HAP-1 (cell line): ENCODE data around the gene AP4B1.

Experiments used
- DNase-seq, 2 experiments: peaks; one replicate each; pipeline ENCODE4 v3.0.0-alpha.2; 2016 to 2020; ENCODE audit warnings: low spot score in 2 of 2
- H3K27me3 ChIP-seq: fragments of 250-450 bp; sonication (Bioruptor Pico); 2 replicates; pipeline ENCODE4 v1.5.1; 2020; ENCODE audit warnings: low read depth, mild to moderate bottlenecking, moderate library complexity
- H3K36me3 ChIP-seq: fragments of 250-450 bp; sonication (Bioruptor Pico); replicated peaks from 2 replicates; pipeline ENCODE4 v1.5.1; 2020; ENCODE audit warnings: mild to moderate bottlenecking
- H3K4me1 ChIP-seq: fragments of 250-450 bp; sonication (Bioruptor Pico); 2 replicates; pipeline ENCODE4 v1.5.1; 2020; ENCODE audit warnings: mild to moderate bottlenecking
- H3K4me3 ChIP-seq: fragments of 250-450 bp; sonication (Bioruptor Pico); 2 replicates; pipeline ENCODE4 v1.5.1; 2020; ENCODE audit warnings: mild to moderate bottlenecking, moderate library complexity
- H3K9me3 ChIP-seq: fragments of 250-450 bp; sonication (Bioruptor Pico); 2 replicates; pipeline ENCODE4 v1.5.1; 2020; ENCODE audit warnings: mild to moderate bottlenecking, moderate library complexity
- in situ Hi-C: fragments of 300-500 bp; cut with MboI; formaldehyde crosslinking; loops from 3 replicates; pipeline ENCODE4 v1.14.3; 2020; ENCODE audit warnings: low sequenced_read_pairs, inconsistent platforms, mixed read lengths

The AP4B1 gene

GRCh38 chr1:113898241-113898814 lies 6.3 kb downstream of the AP4B1 start:
- in situ Hi-C loops: no loop called here
- DNase-seq: no peak
- no peaks in the 10 kb centered on the region for H3K27me3 ChIP-seq
- peaks cover 2% of the 10 kb centered on the region for H3K4me1 ChIP-seq
- peaks cover 42% of the 10 kb centered on the region for H3K36me3 ChIP-seq
- no peaks in the 10 kb centered on the region for H3K9me3 ChIP-seq
- no peak overlapping the region for H3K4me3 ChIP-seq

DNA sequence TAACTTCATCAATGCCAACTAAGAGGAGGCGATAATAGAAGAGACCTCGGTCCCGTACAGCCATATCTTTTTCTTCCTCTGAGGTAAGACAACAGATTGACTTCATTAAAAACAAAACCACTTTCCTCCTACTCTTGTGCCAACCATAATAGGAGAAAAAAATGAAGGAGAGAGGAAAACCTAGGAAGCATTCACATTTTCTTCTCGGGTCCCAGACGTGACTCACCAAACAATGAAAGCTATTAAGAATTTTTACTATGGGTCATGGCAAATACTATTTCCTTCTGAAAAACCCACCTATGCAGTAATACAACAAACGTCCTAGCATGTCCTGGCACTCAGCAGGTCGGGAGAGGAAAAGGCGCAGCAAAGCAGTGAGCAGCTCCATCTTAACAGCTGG lies 8.6 kb downstream of the AP4B1 start:
- peaks cover 40% of the 10 kb centered on the region for H3K36me3 ChIP-seq
- in situ Hi-C loops: no loop called here
- no peaks in the 10 kb centered on the region for H3K4me1 ChIP-seq
- H3K4me3 ChIP-seq: no peak overlapping the region
- no peaks in the 10 kb centered on the region for H3K9me3 ChIP-seq
- no peaks in the 10 kb centered on the region for H3K27me3 ChIP-seq
- no peak for DNase-seq

GRCh38 chr1:113895098-113895497 lies 9.5 kb downstream of the AP4B1 start:
- Histone ChIP-seq H3K4me1 (no peaks in the 10 kb centered on the region), H3K9me3 (no peaks in the 10 kb centered on the region), H3K36me3 (peaks cover 35% of the 10 kb centered on the region), H3K4me3 (no peak overlapping the region), H3K27me3 (no peaks in the 10 kb centered on the region)
- in situ Hi-C loops: no loop called here
- DNase-seq: no peak

- in situ Hi-C loops: no loop called here
- no peaks in the 10 kb centered on the region for H3K27me3 ChIP-seq
- peaks cover 30% of the 10 kb centered on the region for H3K36me3 ChIP-seq
- no peak overlapping the region for H3K4me3 ChIP-seq
- H3K4me1 ChIP-seq: no peaks in the 10 kb centered on the region
- H3K9me3 ChIP-seq: no peaks in the 10 kb centered on the region
- DNase-seq: no peak
Measured at GRCh38 chr1:113893267-113893666, 11.3 kb downstream of the AP4B1 start.

- no peaks in the 10 kb centered on the region for H3K9me3 ChIP-seq
- no peak overlapping the region for H3K4me3 ChIP-seq
- H3K36me3 ChIP-seq: peaks cover 21% of the 10 kb centered on the region
- in situ Hi-C loops: no loop called here
- no peak for DNase-seq
- no peaks in the 10 kb centered on the region for H3K27me3 ChIP-seq
- no peaks in the 10 kb centered on the region for H3K4me1 ChIP-seq
Measured at GRCh38 chr1:113891631-113892220, 12.9 kb downstream of the AP4B1 start.

- Histone ChIP-seq H3K4me1 (no peaks in the 10 kb centered on the region), H3K9me3 (no peaks in the 10 kb centered on the region), H3K36me3 (peaks cover 13% of the 10 kb centered on the region), H3K4me3 (no peak overlapping the region), H3K27me3 (no peaks in the 10 kb centered on the region)
- in situ Hi-C loops: no loop called here
- no peak for DNase-seq
Measured at GRCh38 chr1:113890816-113891215, 13.8 kb downstream of the AP4B1 start.

- in situ Hi-C loops: no loop called here
- Histone ChIP-seq H3K27me3 (no peaks in the 10 kb centered on the region), H3K36me3 (no peaks in the 10 kb centered on the region), H3K4me3 (no peak within 1 kb of the TSS), H3K9me3 (no peaks in the 10 kb centered on the region), H3K4me1 (no peaks in the 10 kb centered on the region)
- DNase-seq: no peak
Measured at GRCh38 chr1:113887402-113888175, 17.0 kb downstream of the AP4B1 start, which contains the start of gene BCL2L15. Gene BCL2L15, minus strand, starts transcription at chr1:113887581. Its CDS starts 206 bp downstream, at chr1:113887375.

DNA sequence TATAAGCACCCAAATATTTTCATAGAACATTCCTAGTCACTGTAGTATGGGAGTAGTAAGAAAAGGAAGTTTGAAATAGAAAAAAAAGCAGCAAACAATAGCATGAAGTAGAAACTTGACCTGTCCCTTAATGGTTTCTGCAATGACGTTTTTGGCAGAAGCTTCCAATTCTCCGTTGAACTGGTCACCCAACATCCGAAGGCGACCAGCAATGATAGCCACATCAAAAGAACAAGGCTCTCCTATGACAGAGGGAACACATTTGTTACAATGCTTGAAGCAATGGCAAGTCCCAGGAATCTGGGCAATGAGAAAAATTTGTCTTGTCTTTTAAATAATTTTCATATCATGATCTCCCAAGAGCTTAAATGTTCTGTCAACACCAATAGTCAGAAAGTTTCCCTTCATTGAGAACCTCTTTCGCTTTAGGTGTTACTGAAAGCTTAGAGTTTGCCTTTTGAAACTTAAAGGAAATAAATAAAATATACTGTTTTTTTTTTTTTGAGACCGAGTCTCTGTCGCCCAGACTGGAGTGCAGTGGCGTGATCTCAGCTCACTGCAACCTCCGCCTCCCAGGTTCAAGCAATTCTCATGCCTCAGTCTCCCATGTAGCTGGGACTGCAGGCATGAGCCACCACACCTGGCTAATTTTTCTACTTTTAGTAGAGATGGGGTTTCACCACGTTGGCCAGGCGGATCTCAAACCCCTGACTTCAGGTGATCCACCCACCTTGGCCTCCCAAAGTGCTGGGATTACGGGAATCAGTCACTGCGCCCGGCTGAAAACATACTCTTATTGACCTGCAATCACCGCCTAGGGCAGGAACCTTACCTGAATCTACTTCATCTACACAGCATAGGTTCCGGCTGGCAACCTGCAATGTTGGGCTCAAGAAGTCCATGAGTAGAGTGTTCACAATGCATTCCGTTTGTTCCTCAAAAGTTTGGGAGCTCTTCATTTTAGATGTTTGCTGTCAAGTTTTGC lies 17.9 kb downstream of the AP4B1 start:
- no peaks in the 10 kb centered on the region for H3K27me3 ChIP-seq
- H3K9me3 ChIP-seq: no peaks in the 10 kb centered on the region
- no peak overlapping the region for H3K4me3 ChIP-seq
- H3K4me1 ChIP-seq: no peaks in the 10 kb centered on the region
- DNase-seq: no peak
- in situ Hi-C loops: no loop called here
- H3K36me3 ChIP-seq: no peaks in the 10 kb centered on the region

GRCh38 chr1:113881661-113882060 lies 22.9 kb downstream of the AP4B1 start:
- H3K27me3 ChIP-seq: no peaks in the 10 kb centered on the region
- H3K36me3 ChIP-seq: no peaks in the 10 kb centered on the region
- DNase-seq: no peak
- in situ Hi-C loops: no loop called here
- no peak overlapping the region for H3K4me3 ChIP-seq
- H3K4me1 ChIP-seq: no peaks in the 10 kb centered on the region
- H3K9me3 ChIP-seq: no peaks in the 10 kb centered on the region

DNA sequence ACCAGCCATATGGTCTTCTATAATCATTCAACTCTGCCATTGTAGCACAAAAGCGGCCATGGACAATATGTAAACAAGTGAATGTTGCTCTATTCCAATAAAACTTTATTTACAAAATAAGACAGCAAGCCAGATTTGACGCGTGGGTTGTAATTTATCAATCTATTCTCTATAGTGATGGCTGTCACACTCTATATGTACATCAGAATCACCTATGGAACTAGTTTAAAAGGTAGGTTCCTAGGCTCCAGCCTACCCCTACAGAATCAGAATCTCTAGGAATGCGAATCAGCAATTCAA lies 24.9 kb downstream of the AP4B1 start:
- Histone ChIP-seq H3K27me3 (no peaks in the 10 kb centered on the region), H3K4me1 (no peaks in the 10 kb centered on the region), H3K4me3 (no peak overlapping the region), H3K9me3 (no peaks in the 10 kb centered on the region), H3K36me3 (no peaks in the 10 kb centered on the region)
- no peak for DNase-seq
- in situ Hi-C loops: no loop called here

DNA sequence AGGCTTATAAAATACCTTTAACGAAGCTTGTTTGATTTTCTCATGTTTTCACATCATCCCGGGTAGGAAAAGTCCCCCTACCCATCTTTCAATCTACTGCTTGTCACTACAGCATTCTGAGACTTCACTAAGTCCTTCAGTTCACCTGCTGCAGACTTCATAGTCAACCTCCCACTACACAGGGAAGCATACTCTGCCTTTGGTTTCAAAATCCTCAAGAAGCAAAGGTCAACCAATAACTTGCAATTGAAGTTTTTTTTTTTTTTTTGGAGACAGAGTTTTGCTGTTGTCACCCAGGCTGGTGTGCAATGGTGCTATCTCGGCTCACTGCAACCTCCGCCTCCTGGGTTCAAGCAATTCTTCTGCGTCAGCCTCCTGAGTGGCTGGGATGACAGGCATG lies 28.4 kb downstream of the AP4B1 start:
- DNase-seq: no peak
- in situ Hi-C loops: no loop called here
- H3K27me3 ChIP-seq: no peaks in the 10 kb centered on the region
- H3K4me3 ChIP-seq: no peak overlapping the region
- H3K36me3 ChIP-seq: no peaks in the 10 kb centered on the region
- no peaks in the 10 kb centered on the region for H3K9me3 ChIP-seq
- H3K4me1 ChIP-seq: no peaks in the 10 kb centered on the region

DNA sequence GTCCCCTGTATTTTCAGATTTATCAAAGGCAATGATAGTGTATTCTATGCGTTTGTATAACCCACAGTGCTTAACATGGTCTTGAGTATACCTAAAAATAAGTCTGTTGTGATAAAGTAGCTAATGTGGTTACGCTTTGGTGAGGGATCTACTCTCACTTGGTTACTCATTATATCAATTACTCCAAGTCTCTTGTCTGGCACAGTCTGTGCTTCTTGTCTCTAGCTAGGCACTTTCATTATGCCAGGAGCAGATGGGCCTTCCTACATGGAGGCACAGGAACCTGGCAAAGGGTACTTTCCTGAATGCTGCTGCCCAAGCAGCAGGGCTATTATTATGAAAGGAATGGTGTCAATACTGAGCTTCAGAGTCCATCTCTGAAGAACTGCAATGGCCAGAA lies 28.9 kb downstream of the AP4B1 start:
- no peaks in the 10 kb centered on the region for H3K9me3 ChIP-seq

DNA sequence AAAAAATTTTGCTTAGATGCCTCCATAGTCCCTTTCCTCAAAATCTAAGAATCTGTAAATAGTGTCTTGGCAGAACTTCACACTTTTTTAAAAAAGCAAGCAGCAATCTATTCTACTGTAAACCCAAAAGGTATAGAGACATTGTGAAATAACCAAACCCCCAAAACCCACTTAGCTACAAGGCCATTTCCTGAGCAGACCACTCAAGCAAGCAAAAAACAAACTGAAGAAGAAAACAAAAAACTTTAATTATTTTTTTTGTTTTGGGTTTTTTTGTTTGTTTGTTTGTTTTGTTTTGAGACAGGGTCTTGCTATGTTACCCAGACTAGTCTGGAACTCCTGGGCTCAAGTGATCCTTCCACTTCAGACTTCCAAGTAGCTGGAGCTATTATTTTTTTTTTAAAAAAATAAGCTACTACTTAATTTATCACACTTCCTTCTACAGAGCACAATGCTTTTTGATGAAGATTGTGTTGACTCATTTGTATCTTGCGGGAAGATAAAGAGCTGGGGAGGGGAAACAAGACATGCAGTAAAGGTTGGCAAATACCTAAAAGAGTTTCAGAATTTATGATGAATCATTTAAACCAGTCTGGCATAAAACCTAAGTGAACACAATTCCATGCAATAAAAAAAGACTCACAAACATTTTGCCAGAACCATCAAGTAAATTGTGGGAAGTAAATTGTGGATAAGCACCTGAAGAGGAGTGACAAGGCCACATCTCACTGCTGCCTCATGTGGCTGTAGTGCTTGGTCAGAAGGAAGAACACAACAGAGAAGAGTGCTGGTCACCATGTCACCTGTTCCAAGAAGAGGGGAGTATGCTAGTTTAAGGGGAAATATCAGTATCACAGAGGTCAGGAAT lies 30.4 kb downstream of the AP4B1 start:
- H3K36me3 ChIP-seq: no peaks in the 10 kb centered on the region
- H3K4me3 ChIP-seq: no peak overlapping the region
- H3K27me3 ChIP-seq: no peaks in the 10 kb centered on the region
- DNase-seq: no peak
- no peaks in the 10 kb centered on the region for H3K4me1 ChIP-seq
- in situ Hi-C loops: no loop called here
- no peaks in the 10 kb centered on the region for H3K9me3 ChIP-seq

More for the DNA sequence above, 28.9 kb downstream of the AP4B1 start:
- Histone ChIP-seq H3K36me3 (no peaks in the 10 kb centered on the region), H3K4me1 (no peaks in the 10 kb centered on the region), H3K4me3 (no peak overlapping the region), H3K27me3 (no peaks in the 10 kb centered on the region)
- DNase-seq: no peak
- in situ Hi-C loops: no loop called here
